ENCODE measurements around the gene MTF1.

GRCh38 chr1:37845049-37845646 lies 14.2 kb downstream of the MTF1 start:
- TF ChIP-seq POLR2AphosphoS5 (IDR thresholded peaks at IDR 0.05; ENCODE audit: low read depth) (no peak), CTCF (IDR thresholded peaks at IDR 0.05; ENCODE audit: insufficient read depth, low read length) (no peak), GABPA (IDR thresholded peaks at IDR 0.05; ENCODE audit: low read depth) (no peak), REST (IDR thresholded peaks at IDR 0.05; ENCODE audit: insufficient replicate concordance, low read depth) (no peak), SPI1 (IDR thresholded peaks at IDR 0.05; ENCODE audit: borderline replicate concordance, low read depth) (no peak)
